Gastroesophageal sphincter (tissue), 4 donors: ENCODE measurements around the gene MAPK1IP1L. TPM values are rescaled to one million over a fixed set of nuclear protein-coding genes. Genes with fewer than 3 reads are reported as not detected.

Experiments used
- ATAC-seq: fragments of 150-250 bp; one replicate; pipeline ENCODE4 v1.9.1; 2016; ENCODE audit warnings: mild to moderate bottlenecking, moderate library complexity
- H3K27ac ChIP-seq, 4 donors: fragments of 200-600 bp; sonication (generic) in 3 of 4; 1 replicate in 3 of 4; 2 replicates in 1 of 4; pipeline ENCODE4 v1.5.1; 2016 to 2019
- H3K27me3 ChIP-seq: fragments of 200-600 bp; sonication (generic); one replicate; pipeline ENCODE4 v1.5.1; 2019
- H3K36me3 ChIP-seq, 2 donors: fragments of 200-600 bp; sonication (generic); one replicate each; pipeline ENCODE4 v1.5.1; 2019; ENCODE audit warnings: control low read depth in 1 of 2
- H3K4me1 ChIP-seq, 3 donors: fragments of 200-600 bp; sonication (generic); 1 replicate in 2 of 3; 2 replicates in 1 of 3; pipeline ENCODE4 v1.5.1; 2016 to 2019; ENCODE audit warnings: control low read depth in 2 of 3
- H3K4me3 ChIP-seq, 2 donors: fragments of 200-600 bp; sonication (generic); one replicate each; pipeline ENCODE4 v1.5.1; 2019; ENCODE audit warnings: mild to moderate bottlenecking in 1 of 2, moderate library complexity in 1 of 2
- H3K9me3 ChIP-seq, 3 donors: fragments of 200-600 bp; sonication (generic); one replicate each; pipeline ENCODE4 v1.5.1; 2017 to 2019; ENCODE audit warnings: control low read depth in 2 of 3
- EP300 ChIP-seq: sonication (generic); formaldehyde crosslinking; IDR thresholded peaks from one replicate; pipeline ENCODE4 v1.6.1; 2017; ENCODE audit warnings: antibody characterized with exemption, mild to moderate bottlenecking
- POLR2A ChIP-seq, 2 donors: fragments of 450-650 bp; IDR thresholded peaks; one replicate each; pipeline ENCODE4 v1.6.1; 2017; ENCODE audit warnings: antibody characterized with exemption in 2 of 2, mild to moderate bottlenecking in 2 of 2, moderate library complexity in 1 of 2
- POLR2AphosphoS5 ChIP-seq: sonication (generic); formaldehyde crosslinking; IDR thresholded peaks from one replicate; pipeline ENCODE4 v1.6.1; 2017; ENCODE audit warnings: antibody characterized with exemption
- WGBS, 2 donors: methylation state at CpG; one replicate each; pipeline ENCODE4 v1.1.5; 2018; ENCODE audit warnings: low coverage in 1 of 2; 5-methylcytosine and 5-hydroxymethylcytosine counted together
- total RNA-seq, 4 donors: library from RNA; depleted of rRNA; stranded (reverse); fragments of >200 nt; gene quantifications; one replicate each; pipeline ENCODE4 v1.1.0, GENCODE V29; 2016
- TF ChIP-seq, protein P1 (sequence below), 4 experiments: fragments of 200-600 bp in 2 of 4; fragments of 450-650 bp in 2 of 4; sonication (generic) in 1 of 4; IDR thresholded peaks; one replicate each; pipeline ENCODE4 v1.5.1; 2017 to 2019; ENCODE audit warnings: antibody characterized with exemption in 4 of 4, mild to moderate bottlenecking in 2 of 4, moderate library complexity in 2 of 4

MAPK1IP1L gene
- total RNA-seq, 4 donors from 2014 or later: 65.5 to 92.3 (median 73.5) TPM

- no peak for ATAC-seq
- H3K4me1 ChIP-seq: peaks cover 9 to 91% (median 38%) of the 10 kb centered on the region in 3 donors
- WGBS, 2 donors: 85 to 94% methylated on average over 5 to 6 of the region's 6 CpGs
These were observed 52.8 kb downstream of the MAPK1IP1L start for GRCh38 chr14:55103971-55104954.

DNA sequence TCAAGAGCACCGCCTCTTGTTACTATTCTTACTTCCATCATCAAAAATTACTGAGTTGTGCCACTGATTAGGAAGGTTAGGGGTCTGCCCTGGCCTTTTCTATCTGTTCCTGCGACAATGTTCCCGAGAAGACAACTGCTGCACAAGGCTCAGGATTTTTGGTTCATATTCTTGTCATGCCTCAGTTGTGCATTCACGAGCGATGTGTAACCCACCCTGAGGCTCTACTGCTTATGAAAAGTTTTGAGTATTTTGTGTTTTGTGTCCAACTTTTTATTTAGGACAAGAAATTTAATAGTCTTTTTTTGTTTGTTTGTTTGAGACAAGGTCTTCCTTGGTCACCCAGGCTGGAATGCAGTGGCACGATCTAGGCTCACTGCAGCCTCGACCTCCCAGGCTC, 54.5 kb downstream of the MAPK1IP1L start:
- Histone ChIP-seq H3K36me3 (no peaks in the 10 kb centered on the region), H3K27ac (peak overlapping the region in 3 of 4 donors; percentile 39 to 94 (median 91)), H3K4me1 (peaks cover 9 to 75% (median 38%) of the 10 kb centered on the region in 3 donors), H3K4me3 (no peak overlapping the region), H3K27me3 (no peaks in the 10 kb centered on the region), H3K9me3 (no peaks in the 10 kb centered on the region)
- no peak for ATAC-seq
- WGBS, 2 donors: 72 to 85% methylated on average over 3 to 7 of the region's 7 CpGs
- TF ChIP-seq POLR2AphosphoS5 (no peak), EP300 (no peak), POLR2A (IDR thresholded peaks at IDR 0.05) (no peak)
- TF ChIP-seq, protein P1, sequence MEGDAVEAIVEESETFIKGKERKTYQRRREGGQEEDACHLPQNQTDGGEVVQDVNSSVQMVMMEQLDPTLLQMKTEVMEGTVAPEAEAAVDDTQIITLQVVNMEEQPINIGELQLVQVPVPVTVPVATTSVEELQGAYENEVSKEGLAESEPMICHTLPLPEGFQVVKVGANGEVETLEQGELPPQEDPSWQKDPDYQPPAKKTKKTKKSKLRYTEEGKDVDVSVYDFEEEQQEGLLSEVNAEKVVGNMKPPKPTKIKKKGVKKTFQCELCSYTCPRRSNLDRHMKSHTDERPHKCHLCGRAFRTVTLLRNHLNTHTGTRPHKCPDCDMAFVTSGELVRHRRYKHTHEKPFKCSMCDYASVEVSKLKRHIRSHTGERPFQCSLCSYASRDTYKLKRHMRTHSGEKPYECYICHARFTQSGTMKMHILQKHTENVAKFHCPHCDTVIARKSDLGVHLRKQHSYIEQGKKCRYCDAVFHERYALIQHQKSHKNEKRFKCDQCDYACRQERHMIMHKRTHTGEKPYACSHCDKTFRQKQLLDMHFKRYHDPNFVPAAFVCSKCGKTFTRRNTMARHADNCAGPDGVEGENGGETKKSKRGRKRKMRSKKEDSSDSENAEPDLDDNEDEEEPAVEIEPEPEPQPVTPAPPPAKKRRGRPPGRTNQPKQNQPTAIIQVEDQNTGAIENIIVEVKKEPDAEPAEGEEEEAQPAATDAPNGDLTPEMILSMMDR (IDR thresholded peaks at IDR 0.05): no peak

More at GRCh38 chr14:55103971-55104954, 52.8 kb downstream of the MAPK1IP1L start:
- TF ChIP-seq POLR2A (IDR thresholded peaks at IDR 0.05) (no peak), EP300 (no peak), POLR2AphosphoS5 (no peak)
- TF ChIP-seq, protein P1 (IDR thresholded peaks at IDR 0.05): no peak
- Histone ChIP-seq H3K9me3 (no peaks in the 10 kb centered on the region), H3K27ac (peak overlapping the region; percentile 86 to 94 (median 92)), H3K4me3 (no peak overlapping the region), H3K27me3 (no peaks in the 10 kb centered on the region), H3K36me3 (no peaks in the 10 kb centered on the region)

- ATAC-seq: peak; percentile 93
- WGBS, 2 donors: 6 to 17% methylated on average over 6 to 11 of the region's 19 CpGs
- Histone ChIP-seq H3K4me1 (peaks cover 2 to 56% (median 25%) of the 10 kb centered on the region in 3 donors), H3K36me3 (no peaks in the 10 kb centered on the region), H3K27me3 (no peaks in the 10 kb centered on the region), H3K27ac (peak overlapping the region; percentile 86 to 96 (median 92)), H3K4me3 (no peak overlapping the region), H3K9me3 (no peaks in the 10 kb centered on the region)
- TF ChIP-seq POLR2AphosphoS5 (peak; percentile 93), EP300 (no peak)
These were observed 56.5 kb downstream of the MAPK1IP1L start for GRCh38 chr14:55107766-55108554.

DNA sequence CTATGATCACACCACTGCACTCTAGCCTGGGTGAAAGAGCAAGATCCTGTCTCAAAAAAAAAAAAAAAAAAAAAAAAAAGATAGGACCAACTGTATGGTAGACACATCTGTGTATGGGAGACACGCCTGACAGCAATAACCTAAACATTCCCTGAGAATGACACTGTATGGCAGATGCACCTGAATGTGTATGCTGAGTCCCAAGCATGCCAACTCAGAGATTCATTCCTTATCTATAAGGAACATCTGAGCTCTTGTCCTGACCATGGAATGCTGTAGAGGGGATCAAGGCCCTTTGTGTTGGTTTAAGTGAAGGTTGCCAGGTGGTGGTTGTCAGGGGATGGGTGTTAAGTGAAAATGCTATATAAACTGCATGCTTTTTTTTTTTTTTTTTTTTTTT, 58.4 kb downstream of the MAPK1IP1L start:
- H3K27ac ChIP-seq: no peak overlapping the region
- no peaks in the 10 kb centered on the region for H3K9me3 ChIP-seq
- TF ChIP-seq POLR2AphosphoS5 (no peak), EP300 (no peak), POLR2A (IDR thresholded peaks at IDR 0.05) (no peak)
- TF ChIP-seq, protein P1 (IDR thresholded peaks at IDR 0.05): no peak
- no peaks in the 10 kb centered on the region for H3K27me3 ChIP-seq
- H3K4me1 ChIP-seq: peaks cover 0 to 42% (median 11%) of the 10 kb centered on the region in 3 donors
- ATAC-seq: no peak
- no peak overlapping the region for H3K4me3 ChIP-seq
- WGBS, 2 donors: 100% methylated on average over 1 of the region's 1 CpG
- no peaks in the 10 kb centered on the region for H3K36me3 ChIP-seq

GRCh38 chr14:55111122-55111708, 59.8 kb downstream of the MAPK1IP1L start:
- Histone ChIP-seq H3K27me3 (no peaks in the 10 kb centered on the region), H3K36me3 (no peaks in the 10 kb centered on the region), H3K4me1 (peaks cover 0 to 32% (median 11%) of the 10 kb centered on the region in 3 donors), H3K4me3 (no peak overlapping the region), H3K9me3 (no peaks in the 10 kb centered on the region), H3K27ac (no peak overlapping the region)
- WGBS, 2 donors: 98 to 100% methylated on average over 1 to 8 of the region's 10 CpGs
- ATAC-seq: no peak
- TF ChIP-seq, protein P1 (IDR thresholded peaks at IDR 0.05): no peak
- TF ChIP-seq POLR2AphosphoS5: no peak
- TF ChIP-seq EP300: no peak
- TF ChIP-seq POLR2A (IDR thresholded peaks at IDR 0.05): no peak
